Sigmoid colon (tissue), 4 donors: ENCODE data around the gene RPS3.

Source experiments
- CTCF ChIP-seq, 4 experiments: fragments of 450-650 bp in 3 of 4; fragments of 200-600 bp in 1 of 4; IDR thresholded peaks; one replicate each; pipeline ENCODE4 v1.5.1; 2016 to 2019; ENCODE audit warnings: antibody characterized with exemption in 4 of 4, mild to moderate bottlenecking in 3 of 4, moderate library complexity in 2 of 4
- POLR2AphosphoS5 ChIP-seq, 4 donors: sonication (generic); formaldehyde crosslinking; IDR thresholded peaks; one replicate each; pipeline ENCODE4 v1.6.1; 2017; ENCODE audit warnings: antibody characterized with exemption in 4 of 4

GRCh38 chr11:75450236-75450635 is 50.9 kb downstream of the RPS3 start:
- TF ChIP-seq CTCF (IDR thresholded peaks at IDR 0.05), result no peak
- no peak for TF ChIP-seq POLR2AphosphoS5 (IDR thresholded peaks at IDR 0.05)
